ENCODE results near the gene CNKSR1. TPM values are rescaled to one million over a fixed set of nuclear protein-coding genes. Genes with fewer than 3 reads are reported as not detected.

The CNKSR1 gene
- total RNA-seq, 1 donor from 2014 or later: 16.5 TPM

DNA sequence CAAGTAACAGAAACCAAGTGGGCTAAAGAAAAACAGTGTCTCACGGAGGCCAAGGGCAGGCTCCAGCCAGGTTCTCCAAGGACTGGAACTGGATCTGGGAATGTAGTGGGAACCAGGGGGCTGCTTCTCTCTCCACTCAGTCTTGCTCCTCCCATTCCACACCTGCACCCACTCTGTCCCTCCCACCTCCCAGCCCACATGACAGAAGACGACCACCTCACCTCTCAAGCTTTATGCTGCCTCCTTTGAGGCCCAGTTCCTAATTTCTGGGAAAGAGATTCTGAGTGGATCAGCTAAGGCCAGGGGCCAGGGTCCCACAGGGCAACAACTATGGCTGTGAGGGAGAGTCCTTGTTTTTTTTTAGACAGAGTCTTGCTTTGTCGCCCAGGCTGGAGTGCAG lies 38.0 kb downstream of the CNKSR1 start:
- no peaks in the 10 kb centered on the region for H3K27me3 Mint-ChIP-seq
- H3K9me3 Mint-ChIP-seq: no peaks in the 10 kb centered on the region
- TF ChIP-seq, protein P1, sequence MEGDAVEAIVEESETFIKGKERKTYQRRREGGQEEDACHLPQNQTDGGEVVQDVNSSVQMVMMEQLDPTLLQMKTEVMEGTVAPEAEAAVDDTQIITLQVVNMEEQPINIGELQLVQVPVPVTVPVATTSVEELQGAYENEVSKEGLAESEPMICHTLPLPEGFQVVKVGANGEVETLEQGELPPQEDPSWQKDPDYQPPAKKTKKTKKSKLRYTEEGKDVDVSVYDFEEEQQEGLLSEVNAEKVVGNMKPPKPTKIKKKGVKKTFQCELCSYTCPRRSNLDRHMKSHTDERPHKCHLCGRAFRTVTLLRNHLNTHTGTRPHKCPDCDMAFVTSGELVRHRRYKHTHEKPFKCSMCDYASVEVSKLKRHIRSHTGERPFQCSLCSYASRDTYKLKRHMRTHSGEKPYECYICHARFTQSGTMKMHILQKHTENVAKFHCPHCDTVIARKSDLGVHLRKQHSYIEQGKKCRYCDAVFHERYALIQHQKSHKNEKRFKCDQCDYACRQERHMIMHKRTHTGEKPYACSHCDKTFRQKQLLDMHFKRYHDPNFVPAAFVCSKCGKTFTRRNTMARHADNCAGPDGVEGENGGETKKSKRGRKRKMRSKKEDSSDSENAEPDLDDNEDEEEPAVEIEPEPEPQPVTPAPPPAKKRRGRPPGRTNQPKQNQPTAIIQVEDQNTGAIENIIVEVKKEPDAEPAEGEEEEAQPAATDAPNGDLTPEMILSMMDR (conservative IDR thresholded peaks at IDR 0.05): no peak
- no peaks in the 10 kb centered on the region for H3K36me3 Mint-ChIP-seq
- H3K4me1 Mint-ChIP-seq (ENCODE audit: unreplicated experiment): peaks cover 4% of the 10 kb centered on the region
- no peak for DNase-seq (ENCODE audit: extremely low spot score, unreplicated experiment)
- no peak overlapping the region for H3K4me3 Mint-ChIP-seq
- H3K27ac Mint-ChIP-seq: no peak overlapping the region

DNA sequence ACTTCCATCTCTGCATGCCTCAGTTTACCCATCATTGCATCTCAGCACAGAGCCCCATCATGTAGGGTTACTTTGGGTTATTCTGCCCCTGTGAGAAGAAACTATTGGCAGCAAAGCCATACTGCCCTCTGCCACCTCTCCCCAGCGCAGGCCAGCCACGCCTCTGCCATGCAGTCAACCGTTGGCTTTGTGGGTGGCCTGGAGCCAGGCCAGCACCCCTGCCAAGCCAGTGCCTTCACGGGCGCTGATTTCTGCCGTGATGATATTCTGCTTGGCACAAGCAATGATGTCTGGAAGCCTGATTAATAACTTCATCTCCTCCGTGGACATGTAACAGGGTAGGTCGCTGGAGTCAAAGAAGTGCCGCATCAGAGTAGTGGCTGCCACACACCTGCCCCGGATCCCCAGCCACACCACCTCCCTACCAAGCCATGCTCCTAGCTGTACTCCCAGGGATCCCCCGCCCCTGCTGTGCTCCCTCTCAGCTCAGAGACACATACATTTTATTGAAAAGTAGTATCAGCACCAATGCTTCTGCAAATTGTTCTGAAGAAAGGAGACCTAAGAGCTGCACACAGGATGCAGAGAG lies 41.7 kb downstream of the CNKSR1 start:
- TF ChIP-seq, protein P1 (conservative IDR thresholded peaks at IDR 0.05): no peak
- Mint-ChIP-seq H3K27ac (no peak overlapping the region), H3K4me1 (ENCODE audit: unreplicated experiment) (peaks cover 7% of the 10 kb centered on the region), H3K4me3 (no peak overlapping the region), H3K9me3 (no peaks in the 10 kb centered on the region), H3K27me3 (no peaks in the 10 kb centered on the region), H3K36me3 (no peaks in the 10 kb centered on the region)
- no peak for DNase-seq (ENCODE audit: extremely low spot score, unreplicated experiment)

DNA sequence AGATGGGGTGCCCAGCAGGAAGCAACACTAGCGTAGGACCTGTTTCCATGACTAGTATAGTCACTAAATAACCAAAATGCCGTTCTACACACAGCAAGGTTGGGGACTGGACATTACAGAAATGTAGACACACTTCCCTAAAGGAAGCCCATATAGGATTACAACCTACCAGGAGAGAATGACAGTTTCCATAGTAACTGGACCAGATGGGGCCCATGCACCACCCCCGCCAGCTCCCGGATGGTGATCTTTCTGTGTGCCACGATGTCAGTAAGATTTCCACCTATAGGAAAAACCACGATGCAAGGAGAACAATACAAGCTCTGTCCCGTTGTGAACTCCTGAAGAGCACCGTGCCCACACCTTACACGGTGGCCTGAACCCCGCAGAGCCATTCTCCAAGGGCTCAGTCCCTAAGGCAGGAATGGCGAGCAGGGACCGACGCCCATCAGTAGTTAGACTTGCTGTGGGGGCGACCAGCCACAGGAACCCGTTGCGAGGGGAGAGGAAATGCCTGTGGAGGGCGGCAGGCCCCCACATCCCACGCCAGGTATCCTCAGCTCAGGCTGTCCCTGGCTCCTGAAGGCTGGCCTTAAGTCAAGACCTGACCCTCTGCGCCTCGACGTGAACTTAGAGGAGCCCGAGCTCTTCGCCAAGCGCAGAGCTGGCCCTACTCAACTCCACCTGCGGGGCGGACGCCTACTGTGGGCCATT lies 43.1 kb downstream of the CNKSR1 start:
- Mint-ChIP-seq H3K9me3 (no peaks in the 10 kb centered on the region), H3K4me3 (no peak overlapping the region)

DNA sequence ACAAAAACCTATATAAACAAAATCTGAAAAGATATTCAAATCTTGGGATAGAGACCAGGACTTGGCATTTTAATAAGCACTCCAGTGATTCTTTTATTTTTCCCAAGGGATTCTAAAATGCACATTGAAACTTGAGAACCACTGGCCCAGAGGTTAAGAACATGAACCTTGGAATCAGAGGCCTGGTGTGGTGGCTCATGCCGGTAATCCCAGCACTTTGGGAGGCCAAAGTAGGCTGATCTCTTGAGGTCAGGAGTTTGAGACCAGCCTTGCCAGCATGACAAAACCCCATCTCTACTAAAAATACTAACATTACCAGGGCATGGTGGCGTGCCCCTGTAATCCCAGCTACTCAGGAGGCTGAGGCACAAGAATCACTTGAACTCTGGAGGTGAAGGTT lies 43.8 kb downstream of the CNKSR1 start:
- Mint-ChIP-seq H3K27ac (no peak overlapping the region), H3K4me3 (no peak overlapping the region), H3K9me3 (no peaks in the 10 kb centered on the region), H3K27me3 (peaks cover 5% of the 10 kb centered on the region), H3K4me1 (ENCODE audit: unreplicated experiment) (peaks cover 13% of the 10 kb centered on the region), H3K36me3 (no peaks in the 10 kb centered on the region)
- TF ChIP-seq, protein P1 (conservative IDR thresholded peaks at IDR 0.05): no peak
- no peak for DNase-seq (ENCODE audit: extremely low spot score, unreplicated experiment)

More for the DNA sequence above, 43.1 kb downstream of the CNKSR1 start:
- no peaks in the 10 kb centered on the region for H3K27me3 Mint-ChIP-seq
- TF ChIP-seq, protein P1 (conservative IDR thresholded peaks at IDR 0.05): no peak
- no peak for DNase-seq (ENCODE audit: extremely low spot score, unreplicated experiment)
- H3K4me1 Mint-ChIP-seq (ENCODE audit: unreplicated experiment): peaks cover 7% of the 10 kb centered on the region
- no peaks in the 10 kb centered on the region for H3K36me3 Mint-ChIP-seq
- no peak overlapping the region for H3K27ac Mint-ChIP-seq

DNA sequence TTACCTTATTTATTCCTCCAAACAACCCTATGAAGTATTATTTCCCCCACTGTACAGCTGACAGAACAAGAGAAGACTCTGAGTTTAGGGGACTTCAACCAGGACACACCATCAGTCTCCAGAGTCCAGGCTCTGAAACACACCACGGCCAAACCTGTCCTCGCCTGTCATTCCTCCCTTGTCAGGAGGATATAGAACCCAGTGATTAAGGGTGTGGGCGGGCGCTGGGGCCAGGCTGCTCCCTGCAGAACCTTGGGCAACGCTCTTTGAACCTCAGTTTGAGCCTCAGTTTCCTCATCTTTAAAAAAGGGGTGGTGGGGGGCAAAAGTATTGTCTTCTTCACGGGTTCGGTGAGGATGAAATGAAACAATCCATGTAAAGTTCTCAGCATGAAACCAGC lies 47.3 kb downstream of the CNKSR1 start:
- H3K4me3 Mint-ChIP-seq: peak overlapping the region; percentile 90
- H3K27me3 Mint-ChIP-seq: peaks cover 5% of the 10 kb centered on the region
- no peaks in the 10 kb centered on the region for H3K36me3 Mint-ChIP-seq
- no peak for DNase-seq (ENCODE audit: extremely low spot score, unreplicated experiment)
- no peak overlapping the region for H3K27ac Mint-ChIP-seq
- TF ChIP-seq, protein P1 (conservative IDR thresholded peaks at IDR 0.05): no peak
- peaks cover 13% of the 10 kb centered on the region for H3K4me1 Mint-ChIP-seq (ENCODE audit: unreplicated experiment)
- no peaks in the 10 kb centered on the region for H3K9me3 Mint-ChIP-seq

Measured in type B pancreatic cell (in vitro differentiated cells).